HG03135 (cell line): Measurements from ENCODE around the gene LRRC28.
A peak's percentile ranks its signal among the peaks of the same experiment; 100 is the strongest.

Source experiments
- ATAC-seq: cut with Tn5 transposase; IDR thresholded peaks from one replicate; pipeline ENCODE4 v1.9.1; 2021; ENCODE audit warnings: mild to moderate bottlenecking, moderate library complexity; ENCODE audit not compliant: unreplicated experiment

The LRRC28 gene

DNA sequence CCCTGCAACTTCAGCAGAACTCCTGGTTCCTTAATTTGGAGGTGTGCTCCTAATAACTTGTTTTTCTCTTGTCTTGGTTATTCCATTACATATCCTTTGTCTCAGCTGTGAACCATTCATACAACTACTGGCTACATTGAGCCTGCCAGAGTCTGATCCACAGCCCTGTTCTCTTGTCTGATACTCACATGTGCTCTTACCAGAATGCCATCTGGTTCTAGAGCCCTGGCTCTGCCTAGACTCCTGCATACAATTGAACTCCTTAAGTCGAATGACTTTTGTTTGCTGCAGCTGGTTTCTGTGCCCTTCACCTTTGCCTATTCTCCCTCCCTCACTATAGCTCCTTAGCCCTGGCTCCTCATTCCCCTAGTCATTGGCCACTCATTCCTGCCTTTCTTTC lies 85.5 kb downstream of the LRRC28 start:
- ATAC-seq, result no peak

DNA sequence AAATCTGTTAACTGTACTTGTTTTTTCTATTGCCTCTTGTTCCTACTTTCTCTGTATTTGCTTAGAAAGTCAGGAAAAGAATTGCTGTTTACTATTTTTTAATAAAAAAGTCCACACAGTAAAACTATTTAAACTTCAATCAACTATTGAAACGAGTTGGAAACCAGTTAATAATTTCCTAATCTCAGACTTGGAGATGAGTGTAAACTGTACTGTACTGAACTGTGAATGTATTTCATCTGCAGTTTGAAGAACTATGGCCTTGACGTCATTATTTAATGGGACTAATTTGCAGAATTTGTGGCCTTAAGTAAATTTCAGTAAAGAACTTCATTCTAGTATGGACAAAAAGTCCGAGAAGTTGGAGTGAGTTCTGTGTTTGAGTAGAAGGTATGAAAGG lies 89.1 kb downstream of the LRRC28 start:
- ATAC-seq, result no peak

- no peak for ATAC-seq
Observed at GRCh38 chr15:99341786-99342185, 90.5 kb downstream of the LRRC28 start.

- ATAC-seq, result no peak
Observed at GRCh38 chr15:99343208-99343607, 91.9 kb downstream of the LRRC28 start.

DNA sequence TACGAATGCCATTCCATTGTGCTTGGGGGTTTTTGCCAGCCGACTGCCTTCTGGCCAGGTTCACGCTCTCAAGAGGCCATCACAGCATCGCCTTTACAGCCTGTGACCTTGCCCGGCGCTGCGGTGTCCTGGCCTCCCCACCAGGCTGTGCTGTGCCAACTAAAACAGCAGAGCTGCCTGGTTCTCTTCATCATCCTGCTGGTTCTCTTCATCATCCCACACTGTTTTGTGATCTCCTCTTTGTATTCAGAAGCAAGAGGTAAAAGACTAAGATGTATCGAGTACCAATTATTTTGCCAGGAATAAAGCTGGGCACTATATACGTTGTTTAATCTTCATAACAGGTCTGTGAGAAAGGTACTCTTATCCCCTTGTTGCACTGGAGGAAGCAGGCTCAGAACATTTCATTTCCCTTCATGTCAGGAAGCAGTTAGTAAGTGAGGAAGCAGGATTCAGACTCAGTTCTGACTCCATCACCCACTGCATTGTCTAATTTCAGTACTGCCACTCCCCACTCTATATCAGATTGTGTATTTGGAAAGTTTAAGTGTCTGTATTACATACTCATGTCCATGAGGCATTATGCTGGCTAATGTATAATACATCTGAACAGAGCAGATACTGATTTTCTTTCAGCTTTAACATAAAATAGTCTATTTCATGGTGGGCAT lies 92.7 kb downstream of the LRRC28 start:
- no peak for ATAC-seq

DNA sequence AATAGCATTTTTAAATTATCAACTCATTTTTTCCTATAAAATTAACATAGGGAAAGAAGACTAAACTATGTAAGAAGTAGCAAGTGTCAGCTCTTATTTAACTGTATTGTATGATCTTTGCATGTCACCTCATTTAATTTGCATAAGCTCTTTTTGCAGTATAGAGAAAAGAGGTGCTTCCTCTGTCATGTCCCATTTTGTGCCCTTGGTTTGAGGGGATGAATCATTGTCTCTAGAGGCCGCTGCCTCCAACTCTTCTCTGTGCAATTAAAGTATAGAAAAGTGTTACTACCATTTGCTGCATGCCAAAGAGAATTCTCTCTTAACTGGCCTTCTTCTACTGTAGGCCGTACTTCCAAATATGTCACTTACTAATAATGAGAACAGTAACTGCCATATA lies 93.4 kb downstream of the LRRC28 start:
- no peak for ATAC-seq

DNA sequence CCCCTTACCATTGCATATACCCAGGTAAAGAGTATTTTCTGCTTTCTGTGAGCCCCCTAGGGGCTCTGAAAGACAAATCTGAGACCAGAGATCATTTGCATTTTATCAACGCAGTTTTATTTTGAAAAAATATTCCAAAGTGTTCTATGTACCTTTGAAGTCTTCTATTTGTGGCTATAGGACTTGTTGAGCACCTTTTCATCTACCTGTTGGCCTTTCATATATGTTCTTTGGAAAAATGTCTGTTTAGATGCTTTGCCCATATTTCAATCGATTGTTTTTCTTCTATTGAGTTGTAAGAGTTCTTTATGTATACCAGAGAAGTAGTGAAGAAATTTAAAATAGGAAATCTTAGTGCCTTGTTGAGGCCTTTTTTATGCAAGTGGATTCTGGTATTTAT lies 94.0 kb downstream of the LRRC28 start:
- no peak for ATAC-seq

GRCh38 chr15:99345832-99346462 lies 94.7 kb downstream of the LRRC28 start:
- no peak for ATAC-seq

DNA sequence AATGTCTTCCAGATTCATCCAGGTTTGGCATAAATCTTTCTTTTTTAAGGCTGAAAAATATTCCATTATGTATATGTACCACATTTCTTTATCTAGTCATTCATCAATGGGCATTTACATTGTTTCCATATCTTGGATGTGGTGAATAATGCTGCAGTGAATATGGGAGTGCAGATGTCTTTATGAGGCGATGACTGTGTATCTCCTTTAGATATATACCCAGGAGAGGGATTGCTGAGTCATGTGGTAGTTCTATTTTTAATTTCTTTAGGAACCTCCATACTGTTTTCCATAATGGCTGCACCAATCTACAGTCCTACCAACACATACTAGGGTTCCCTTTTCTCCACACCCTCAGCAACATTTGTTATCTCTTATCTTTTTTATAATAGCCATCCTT lies 96.3 kb downstream of the LRRC28 start:
- no peak for ATAC-seq

- no peak for ATAC-seq
Observed at GRCh38 chr15:99348412-99348811, 97.1 kb downstream of the LRRC28 start.

- ATAC-seq, result no peak
Observed at GRCh38 chr15:99350408-99350807, 99.1 kb downstream of the LRRC28 start.

GRCh38 chr15:99359769-99360168 lies 108.5 kb downstream of the LRRC28 start:
- no peak for ATAC-seq

DNA sequence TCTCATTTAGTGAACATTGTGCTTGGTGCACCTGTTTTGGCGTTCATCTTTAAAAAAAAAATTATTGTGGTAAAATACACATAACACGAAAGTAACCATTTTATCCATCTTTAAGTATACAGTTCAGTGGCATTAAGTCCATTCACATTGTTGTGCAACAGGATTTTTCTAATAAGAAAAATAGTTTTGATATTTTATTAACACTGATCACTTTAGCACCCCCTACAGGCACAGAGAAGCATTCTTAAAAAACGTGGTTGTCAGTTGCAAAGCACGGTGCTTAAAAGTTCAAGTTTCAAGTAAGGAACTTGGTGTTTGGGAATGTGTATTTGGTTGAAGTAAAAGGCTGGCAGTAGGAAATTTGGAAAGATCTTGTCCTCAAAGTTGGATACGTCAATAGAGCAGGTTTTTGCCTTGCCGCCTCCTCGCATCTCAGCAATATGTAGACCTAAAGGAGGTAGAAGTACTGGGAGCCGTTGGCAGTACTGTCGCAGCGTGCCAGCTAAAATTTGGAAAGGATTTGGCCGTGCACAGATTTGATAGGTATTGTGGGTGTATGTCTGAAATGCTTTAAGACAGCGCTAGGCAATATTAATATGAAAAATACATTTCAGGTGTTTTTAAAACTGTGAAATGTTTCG lies 110.4 kb downstream of the LRRC28 start:
- ATAC-seq, result no peak

GRCh38 chr15:99365242-99365641 lies 114.0 kb downstream of the LRRC28 start:
- peak; percentile 91 for ATAC-seq

DNA sequence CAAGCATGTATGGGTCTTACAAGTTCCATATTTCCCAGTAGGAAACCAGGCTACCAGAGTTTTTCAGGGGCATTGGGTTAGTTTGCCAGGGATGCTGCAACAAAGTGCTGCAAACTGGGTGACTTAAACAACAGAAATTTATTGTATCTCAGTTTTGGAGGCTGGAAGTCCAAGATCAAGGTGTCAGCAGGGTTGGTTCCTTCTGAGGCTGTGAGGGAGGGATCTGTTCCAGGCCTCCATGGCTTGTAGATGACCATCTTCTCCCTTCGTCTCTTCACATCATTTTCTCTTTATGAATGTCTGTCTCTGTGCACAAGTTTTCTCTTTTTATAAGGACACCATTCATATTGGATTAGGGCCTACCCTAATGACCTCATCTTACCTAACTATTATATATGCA lies 114.7 kb downstream of the LRRC28 start:
- ATAC-seq, result no peak

DNA sequence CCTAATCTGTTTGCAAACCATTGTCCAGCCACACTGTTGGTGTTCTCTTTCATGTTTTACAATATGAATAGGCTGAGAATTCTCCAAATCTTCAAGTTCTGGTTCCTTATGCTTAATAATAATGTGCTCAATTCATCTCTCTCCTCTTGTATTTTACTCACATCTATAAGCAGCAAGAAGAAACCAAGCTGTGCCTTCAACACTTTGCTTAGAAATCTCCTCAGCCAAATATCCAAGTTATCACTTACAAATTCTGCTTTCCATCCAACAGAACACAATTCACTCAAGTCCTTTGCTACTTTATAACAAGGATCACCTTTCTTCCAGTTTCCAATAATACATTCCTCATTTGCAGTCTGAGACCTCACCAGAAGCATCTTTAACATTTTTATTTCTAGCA lies 117.5 kb downstream of the LRRC28 start:
- no peak for ATAC-seq

DNA sequence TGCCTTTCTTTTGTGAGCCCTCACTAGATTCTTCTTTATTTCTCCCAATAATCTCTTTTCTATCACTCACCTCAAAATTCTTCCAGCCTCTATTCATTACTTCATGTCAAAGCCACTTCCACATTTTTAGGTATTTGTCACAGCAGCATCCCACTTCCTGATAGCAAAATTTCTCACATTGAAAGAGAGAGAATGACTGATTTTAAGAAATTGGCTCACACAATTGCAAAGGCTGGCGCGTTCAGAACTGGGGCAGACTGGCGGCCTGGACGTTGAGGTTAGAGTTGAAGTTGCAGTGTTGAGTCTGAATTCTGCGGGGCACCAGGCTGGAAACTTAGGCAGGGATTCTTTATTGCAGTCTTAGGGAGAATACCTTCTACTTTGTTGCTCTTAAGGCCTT lies 117.9 kb downstream of the LRRC28 start:
- ATAC-seq, result no peak

GRCh38 chr15:99371180-99372103 lies 120.2 kb downstream of the LRRC28 start:
- ATAC-seq, result peak; percentile 68

GRCh38 chr15:99385005-99385669 lies 133.9 kb downstream of the LRRC28 start:
- ATAC-seq, result no peak

- no peak for ATAC-seq
Observed at GRCh38 chr15:99385865-99386264, 134.6 kb downstream of the LRRC28 start.

- ATAC-seq, result no peak
Observed at GRCh38 chr15:99386391-99386790, 135.1 kb downstream of the LRRC28 start.
